Medulla oblongata (tissue), 1 donor: ENCODE results near the gene RANBP17.
"Not testable (repeated sequence)": the region's sequence is repeated elsewhere in the genome, so short reads cannot be mapped to it uniquely, and the experiment has no call there.

Experiments
- DNase-seq: peaks from one replicate; pipeline ENCODE4 v3.0.0-alpha.2; 2015; ENCODE audit errors: extremely low spot score

The RANBP17 gene

DNA sequence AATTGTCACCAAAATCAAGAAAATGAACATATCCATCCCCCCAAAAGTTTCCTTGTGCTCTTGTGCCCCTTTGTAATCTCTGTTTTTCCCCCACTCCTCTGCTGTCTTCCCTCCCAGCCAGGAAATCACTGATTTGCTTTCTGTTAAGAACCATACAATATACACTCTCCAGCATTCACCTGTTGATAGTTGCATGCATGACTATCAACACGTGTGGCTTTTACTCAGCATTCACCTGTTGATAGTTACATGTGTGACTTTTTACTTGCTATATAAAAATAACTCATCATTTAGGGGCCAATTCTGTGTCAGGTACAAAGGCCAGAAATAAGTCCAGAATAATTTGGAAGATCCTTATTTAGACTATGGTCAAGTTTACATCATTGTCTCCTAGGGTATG lies 6.0 kb downstream of the RANBP17 start:
- DNase-seq = no peak

GRCh38 chr5:170870390-170870789 lies 8.6 kb downstream of the RANBP17 start:
- not testable (repeated sequence) for DNase-seq

- DNase-seq = no peak
Measured at GRCh38 chr5:170874017-170874416, 12.2 kb downstream of the RANBP17 start.

- no peak for DNase-seq
Measured at GRCh38 chr5:170875811-170876210, 14.0 kb downstream of the RANBP17 start.

DNA sequence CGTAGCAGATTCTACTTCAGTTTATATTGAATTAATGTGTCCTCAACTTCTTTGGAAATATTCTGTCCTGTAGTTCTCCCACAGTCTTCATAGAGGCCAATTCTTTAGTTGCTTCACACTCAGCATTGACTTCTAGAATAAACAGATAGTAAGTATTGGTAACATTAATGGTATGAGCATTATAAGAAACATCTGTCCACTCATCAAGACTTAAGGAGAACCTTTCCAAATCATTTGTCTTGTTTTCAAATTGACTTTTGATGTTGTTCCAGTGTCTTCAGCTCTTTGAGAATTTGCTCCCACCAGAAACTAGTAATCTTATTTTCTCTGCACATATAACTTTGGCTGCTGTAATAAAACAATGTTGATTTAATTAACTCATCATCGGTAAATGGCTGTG lies 18.3 kb downstream of the RANBP17 start:
- no peak for DNase-seq

GRCh38 chr5:170882345-170882744 lies 20.5 kb downstream of the RANBP17 start:
- DNase-seq = no peak

DNA sequence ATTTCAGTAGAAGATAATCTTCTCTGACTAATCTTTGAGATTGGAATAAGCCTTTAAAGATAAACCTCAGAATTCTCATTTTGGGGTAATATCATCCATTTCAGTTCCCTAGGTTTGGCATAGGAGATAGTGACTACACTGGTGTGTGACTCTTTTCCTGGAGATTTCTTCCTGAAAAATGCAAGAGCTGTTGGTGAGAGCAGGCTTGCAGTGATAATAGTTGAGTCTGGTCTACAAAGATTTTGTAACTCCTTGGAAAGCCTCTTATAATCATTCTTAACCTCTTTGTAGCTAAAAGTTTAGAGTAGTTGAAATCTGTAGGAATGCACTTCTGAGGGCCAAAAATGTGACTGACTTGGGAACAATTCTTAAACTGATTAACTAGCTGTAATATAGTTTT lies 23.4 kb downstream of the RANBP17 start:
- DNase-seq = no peak

- no peak for DNase-seq
Measured at GRCh38 chr5:170885809-170886208, 24.0 kb downstream of the RANBP17 start.

DNA sequence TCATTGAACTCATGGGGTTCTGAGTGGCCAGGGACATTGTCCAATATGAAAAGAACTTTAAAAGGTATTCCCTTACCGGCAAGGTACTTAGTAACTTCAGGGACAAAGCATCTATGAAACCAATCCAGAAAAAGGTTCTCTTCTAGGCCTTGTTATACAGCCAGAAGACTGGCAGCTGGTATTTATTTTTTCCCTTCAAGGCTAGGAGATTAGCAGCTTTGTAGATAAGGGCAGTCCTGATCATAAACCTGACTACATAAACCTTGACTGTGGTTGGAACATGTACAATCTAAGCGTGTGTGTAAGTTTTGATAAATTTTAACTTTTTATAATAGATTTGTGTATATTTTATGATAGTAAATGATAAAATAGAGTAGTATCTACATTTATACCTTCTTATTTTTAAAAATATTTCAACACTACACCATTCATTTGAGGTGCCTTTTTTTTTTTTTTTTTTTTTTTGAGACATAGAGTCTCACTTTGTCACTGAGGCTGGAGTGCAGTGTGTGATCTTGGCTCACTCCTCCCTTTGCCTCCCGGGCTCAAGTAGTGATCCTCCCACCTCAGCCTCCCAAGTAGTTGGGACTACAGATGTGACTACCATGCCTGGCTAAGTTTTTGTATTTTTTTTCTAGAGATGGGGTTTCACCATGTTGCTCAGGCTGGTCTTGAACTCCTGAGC lies 24.5 kb downstream of the RANBP17 start:
- no peak for DNase-seq

DNA sequence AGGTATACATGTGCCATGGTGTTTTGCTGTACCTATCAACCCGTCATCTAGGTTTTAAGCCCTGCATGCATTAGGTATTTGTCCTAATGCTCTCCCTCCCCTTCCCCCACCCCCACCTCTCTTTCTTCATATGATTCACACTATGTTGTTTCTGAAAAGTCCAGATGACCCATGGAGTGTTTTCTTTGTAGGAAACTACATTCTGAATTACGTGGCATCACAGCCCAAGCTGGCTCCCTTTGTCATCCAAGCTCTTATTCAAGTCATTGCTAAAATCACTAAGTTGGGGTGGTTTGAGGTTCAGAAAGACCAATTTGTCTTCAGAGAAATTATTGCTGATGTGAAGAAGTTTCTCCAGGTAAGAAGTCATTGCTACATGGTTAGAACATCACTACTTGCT lies 30.4 kb downstream of the RANBP17 start:
- DNase-seq = no peak

DNA sequence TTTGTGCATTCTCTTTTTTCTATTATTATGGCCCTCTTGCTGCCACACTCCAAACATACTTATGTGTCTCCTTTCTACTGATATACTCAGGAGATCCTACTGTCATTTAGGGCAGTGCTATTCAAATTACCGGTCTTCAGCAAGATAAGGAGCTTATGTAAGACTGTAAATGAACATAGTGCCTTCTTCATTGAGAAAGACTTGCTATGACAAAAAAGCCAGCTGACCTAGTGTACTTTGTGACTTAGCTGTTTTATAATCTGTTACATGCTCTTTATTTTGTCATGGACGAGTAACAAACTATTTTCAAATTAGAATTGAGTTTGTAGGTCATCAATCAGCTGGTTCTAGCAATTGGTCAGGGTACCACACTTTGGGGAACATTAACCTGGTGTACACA lies 32.8 kb downstream of the RANBP17 start:
- DNase-seq = no peak

GRCh38 chr5:170896779-170897178 lies 35.0 kb downstream of the RANBP17 start:
- peak; percentile 56 for DNase-seq

DNA sequence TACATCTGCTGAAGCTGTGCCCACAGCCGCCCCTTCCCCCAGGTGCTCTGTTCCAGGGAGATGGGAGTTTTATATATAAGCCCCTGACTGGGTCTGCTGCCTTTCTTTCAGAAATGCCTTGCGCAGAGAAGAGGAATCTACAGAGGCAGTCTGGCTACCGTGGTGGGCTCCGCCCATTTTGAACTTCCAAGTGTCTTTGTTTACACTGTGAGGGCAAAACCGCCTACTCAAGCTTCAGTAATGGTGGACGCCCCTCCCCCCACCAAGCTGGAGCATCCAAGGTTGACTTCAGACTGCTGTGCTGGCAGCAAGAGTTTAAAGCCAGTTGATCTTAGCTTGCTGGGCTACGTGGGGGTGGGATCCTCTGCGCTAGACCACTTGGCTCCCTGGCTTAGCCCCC lies 41.3 kb downstream of the RANBP17 start:
- DNase-seq = no peak

DNA sequence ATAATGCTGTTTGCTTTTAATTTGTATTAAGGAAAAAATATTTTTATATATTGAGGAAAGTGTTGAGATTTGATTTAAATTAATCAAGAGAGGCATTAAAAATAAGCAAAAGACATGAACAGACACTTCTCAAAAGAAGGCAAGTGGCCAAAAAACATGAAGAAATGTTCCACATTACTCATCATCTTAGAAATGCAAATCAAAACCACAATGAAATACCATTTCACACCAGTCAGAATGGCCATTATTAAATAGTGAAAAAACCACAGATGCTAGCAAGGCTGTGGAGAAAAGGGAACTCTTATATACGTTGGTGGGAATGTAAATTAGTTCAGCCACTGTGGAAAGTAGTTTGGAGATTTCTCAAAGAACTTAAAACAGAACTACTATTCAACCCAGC lies 45.9 kb downstream of the RANBP17 start:
- no peak for DNase-seq

- DNase-seq = no peak
Measured at GRCh38 chr5:170913573-170913972, 51.8 kb downstream of the RANBP17 start.

DNA sequence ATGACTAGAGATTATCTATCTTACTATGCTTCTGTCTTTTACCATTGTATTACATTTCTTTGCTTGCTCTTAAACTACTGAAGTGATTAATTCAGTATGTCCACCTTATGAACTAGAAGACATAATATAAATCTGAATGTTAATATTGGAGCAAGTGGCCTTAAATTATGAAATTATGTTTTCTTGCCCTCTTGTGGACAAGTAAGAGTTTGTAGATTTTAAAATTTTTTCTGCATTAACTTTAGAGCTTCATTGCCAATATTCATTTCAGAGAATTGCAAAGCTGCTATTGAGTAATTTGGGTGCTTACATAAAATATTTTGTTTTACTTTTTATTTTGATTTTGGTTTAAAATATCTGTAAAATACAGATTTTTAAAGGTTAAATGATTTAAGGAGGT lies 55.3 kb downstream of the RANBP17 start:
- DNase-seq = no peak

GRCh38 chr5:170920196-170920595 lies 58.4 kb downstream of the RANBP17 start:
- no peak for DNase-seq

GRCh38 chr5:170922331-170922730 lies 60.5 kb downstream of the RANBP17 start:
- DNase-seq = not testable (repeated sequence)

DNA sequence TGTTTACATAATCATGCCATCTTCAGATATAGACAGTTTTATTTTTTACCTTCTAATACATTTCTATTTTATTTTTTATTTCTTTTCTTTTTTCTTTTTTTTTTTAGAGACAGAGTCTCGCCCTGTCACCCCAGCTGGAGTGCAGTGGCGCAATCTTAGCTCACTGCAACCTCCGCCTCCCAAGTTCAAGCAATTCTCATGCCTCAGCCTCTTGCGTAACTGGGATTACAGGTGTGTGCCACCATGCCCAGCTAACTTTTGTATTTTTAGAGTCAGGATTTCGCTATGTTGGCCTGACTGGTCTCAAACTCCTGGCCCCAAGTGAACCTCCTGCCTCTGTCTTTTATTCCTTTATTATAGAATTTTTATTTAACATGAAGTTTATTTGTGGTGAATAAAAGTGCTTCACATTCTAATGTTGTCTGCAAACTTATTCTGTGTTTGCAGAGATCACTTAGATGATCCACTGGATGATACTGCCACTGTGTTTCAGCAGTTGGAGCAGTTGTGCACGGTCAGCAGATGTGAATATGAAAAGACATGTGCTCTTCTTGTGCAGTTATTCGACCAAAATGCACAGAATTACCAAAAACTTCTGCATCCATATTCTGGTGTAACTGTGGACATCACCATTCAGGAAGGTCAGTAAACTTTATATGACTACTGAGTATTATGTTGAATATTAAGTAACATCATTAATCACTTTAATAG lies 62.2 kb downstream of the RANBP17 start:
- no peak for DNase-seq

DNA sequence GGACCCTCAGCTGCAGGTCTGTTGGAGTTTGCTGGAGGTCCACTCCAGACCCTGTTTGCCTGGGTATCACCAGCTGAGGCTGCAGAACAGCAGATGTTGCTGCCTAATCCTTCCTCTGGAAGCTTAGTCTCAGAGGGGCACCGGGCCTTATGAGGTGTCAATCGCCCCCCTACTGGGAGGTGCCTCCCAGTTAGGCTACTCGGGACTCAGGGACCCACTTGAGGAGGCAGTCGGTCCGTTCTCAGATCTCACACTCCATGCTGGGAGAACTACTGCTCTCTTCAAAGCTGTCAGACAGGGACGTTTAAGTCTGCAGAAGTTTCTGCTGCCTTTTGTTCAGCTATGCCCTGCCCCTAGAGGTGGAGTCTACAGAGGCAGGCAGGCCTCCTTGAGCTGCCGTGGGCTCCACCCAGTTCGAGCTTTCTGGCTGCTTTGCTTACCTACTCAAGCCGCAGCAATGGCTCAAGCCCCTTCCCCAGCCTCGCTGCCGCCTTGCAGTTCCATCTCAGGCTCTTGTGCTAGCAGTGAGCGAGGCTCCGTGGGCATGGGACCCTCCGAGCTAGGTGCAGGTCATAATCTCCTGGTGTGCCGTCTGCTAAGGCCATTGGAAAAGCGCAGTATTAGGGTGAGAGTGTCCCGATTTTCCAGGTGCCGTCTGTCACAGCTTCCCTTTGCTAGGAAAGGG lies 73.9 kb downstream of the RANBP17 start:
- not testable (repeated sequence) for DNase-seq

GRCh38 chr5:170937072-170937471 lies 75.3 kb downstream of the RANBP17 start:
- DNase-seq = no peak

GRCh38 chr5:170937914-170938313 lies 76.1 kb downstream of the RANBP17 start:
- DNase-seq = no peak

- DNase-seq = no peak
Measured at GRCh38 chr5:170939178-170939577, 77.4 kb downstream of the RANBP17 start.
